ENCODE measurements around the gene RAPGEF2.

- TF ChIP-seq CTCF (IDR thresholded peaks at IDR 0.05) (no peak), POLR2A (IDR thresholded peaks at IDR 0.05) (no peak)
Measured at GRCh38 chr4:159174645-159175084, 71.8 kb downstream of the RAPGEF2 start.
